ENCODE measurements around the gene PTH1R. TPM values are rescaled to one million over a fixed set of nuclear protein-coding genes. Genes with fewer than 3 reads are reported as not detected.

Gene PTH1R
- polyA plus RNA-seq, 3 donors = not detected

- WGBS (ENCODE audit: insufficient coverage) = 38% methylated on average over 5 of the region's 6 CpGs
- H3K36me3 Mint-ChIP-seq = peaks cover 56 to 62% of the 10 kb centered on the region in 2 donors
- Histone ChIP-seq H3K27me3 (ENCODE audit: control insufficient read depth in 2 of 2, insufficient read depth in 2 of 2, low read length in 2 of 2) (no peaks in the 10 kb centered on the region), H3K4me2 (replicated peaks; ENCODE audit: extremely low read depth, low read length, poor library complexity, severe bottlenecking) (peak overlapping the region; percentile 71), H3K36me3 (replicated peaks in 1 of 2; ENCODE audit: control insufficient read depth in 1 of 2, insufficient read depth in 2 of 2, low read length in 2 of 2) (peaks cover 48 to 51% of the 10 kb centered on the region in 2 donors), H3K9me3 (replicated peaks in 1 of 2; ENCODE audit: control insufficient read depth in 1 of 2, insufficient read depth in 1 of 2, low read length in 2 of 2) (no peaks in the 10 kb centered on the region), H3K4me3 (replicated peaks in 1 of 3; ENCODE audit: low read depth in 2 of 3, low read length in 3 of 3) (peak overlapping the region in 1 of 3 experiments; percentile 67), H3K4me1 (ENCODE audit: control insufficient read depth in 1 of 2, insufficient read depth in 2 of 2, low read length in 2 of 2) (peaks cover 61 to 72% of the 10 kb centered on the region in 2 donors), H3K9ac (ENCODE audit: insufficient read depth, low read length, poor library complexity, severe bottlenecking) (peak overlapping the region; percentile 54), H4K20me1 (ENCODE audit: insufficient read depth, low read length) (peaks cover 45% of the 10 kb centered on the region), H2AFZ (ENCODE audit: insufficient read depth, low read depth, low read length, poor library complexity, severe bottlenecking) (no peak overlapping the region), H3K27ac (ENCODE audit: low read depth in 1 of 2, low read length in 2 of 2) (peak overlapping the region; percentile 88 to 91), H3K79me2 (ENCODE audit: insufficient read depth, low read length) (peaks cover 73% of the 10 kb centered on the region)
- intact Hi-C loops (cut with micrococcal nuclease) = loop anchor here in 1 of 2 donors (5.0 kb wide), 2 partner anchors 41 to 61 kb away; no protein-coding TSS in a partner anchor
- H3K4me3 Mint-ChIP-seq = peak overlapping the region; percentile 32 to 63
- no peak for TF ChIP-seq CTCF (IDR thresholded peaks at IDR 0.05)
- H3K27me3 Mint-ChIP-seq (ENCODE audit: low read depth in 3 of 3) = no peaks in the 10 kb centered on the region
- peaks cover 0 to 7% (median 3%) of the 10 kb centered on the region in 7 donors for H3K9me3 Mint-ChIP-seq
- DNase-seq = peak in 2 of 3 donors; percentile 49 to 77
- peak overlapping the region; percentile 92 to 98 (median 97) for H3K27ac Mint-ChIP-seq
- peaks cover 63% of the 10 kb centered on the region for H3K4me1 Mint-ChIP-seq
These were observed 48.5 kb downstream of the PTH1R start for GRCh38 chr3:46926039-46926438.

DNA sequence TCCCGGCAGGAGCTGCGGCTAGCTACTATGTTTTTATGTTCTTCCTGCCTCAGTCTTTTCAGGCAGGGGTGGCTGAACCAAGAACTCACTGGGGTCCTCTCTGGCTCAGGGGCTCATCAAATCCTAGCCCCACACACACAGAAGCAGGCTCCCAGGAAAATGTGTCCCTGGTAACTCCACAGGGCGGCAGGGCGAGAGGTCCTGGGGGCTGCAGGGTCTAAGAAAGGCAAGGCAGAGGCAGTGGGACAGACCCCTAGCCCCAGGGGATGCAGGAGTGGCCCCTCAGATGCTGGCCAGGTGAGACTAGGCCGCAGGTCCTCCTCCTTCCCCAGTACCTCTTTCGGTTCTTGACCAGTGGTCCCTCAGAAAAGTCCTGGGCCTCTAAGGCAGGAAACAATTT lies 48.9 kb downstream of the PTH1R start:
- no peaks in the 10 kb centered on the region for H3K27me3 Mint-ChIP-seq (ENCODE audit: low read depth in 3 of 3)
- peak overlapping the region; percentile 88 to 91 for H3K27ac ChIP-seq (ENCODE audit: low read depth in 1 of 2, low read length in 2 of 2)
- H4K20me1 ChIP-seq (ENCODE audit: insufficient read depth, low read length) = peaks cover 41% of the 10 kb centered on the region
- intact Hi-C loops (cut with micrococcal nuclease) = loop anchor here in 1 of 2 donors (5.0 kb wide), 2 partner anchors 41 to 61 kb away; no protein-coding TSS in a partner anchor
- peak overlapping the region; percentile 54 for H3K9ac ChIP-seq (ENCODE audit: insufficient read depth, low read length, poor library complexity, severe bottlenecking)
- peaks cover 75% of the 10 kb centered on the region for H3K79me2 ChIP-seq (ENCODE audit: insufficient read depth, low read length)
- H3K9me3 ChIP-seq (replicated peaks in 1 of 2; ENCODE audit: control insufficient read depth in 1 of 2, insufficient read depth in 1 of 2, low read length in 2 of 2) = no peaks in the 10 kb centered on the region
- WGBS (ENCODE audit: insufficient coverage) = 30% methylated on average over 4 of the region's 6 CpGs
- peak overlapping the region in 2 of 3 experiments; percentile 4 to 67 for H3K4me3 ChIP-seq (replicated peaks in 1 of 3; ENCODE audit: low read depth in 2 of 3, low read length in 3 of 3)
- H3K4me2 ChIP-seq (replicated peaks; ENCODE audit: extremely low read depth, low read length, poor library complexity, severe bottlenecking) = peak overlapping the region; percentile 71
- peaks cover 53 to 58% of the 10 kb centered on the region in 2 donors for H3K36me3 Mint-ChIP-seq
- H3K27ac Mint-ChIP-seq = peak overlapping the region; percentile 92 to 98 (median 97)
- peaks cover 65 to 76% of the 10 kb centered on the region in 2 donors for H3K4me1 ChIP-seq (ENCODE audit: control insufficient read depth in 1 of 2, insufficient read depth in 2 of 2, low read length in 2 of 2)
- no peak for DNase-seq
- H3K4me3 Mint-ChIP-seq = peak overlapping the region; percentile 65 to 73
- TF ChIP-seq CTCF (IDR thresholded peaks at IDR 0.05) = no peak
- H3K36me3 ChIP-seq (replicated peaks in 1 of 2; ENCODE audit: control insufficient read depth in 1 of 2, insufficient read depth in 2 of 2, low read length in 2 of 2) = peaks cover 44 to 47% of the 10 kb centered on the region in 2 donors
- peaks cover 0 to 7% (median 3%) of the 10 kb centered on the region in 7 donors for H3K9me3 Mint-ChIP-seq
- no peak overlapping the region for H2AFZ ChIP-seq (ENCODE audit: insufficient read depth, low read depth, low read length, poor library complexity, severe bottlenecking)
- H3K27me3 ChIP-seq (ENCODE audit: control insufficient read depth in 2 of 2, insufficient read depth in 2 of 2, low read length in 2 of 2) = no peaks in the 10 kb centered on the region
- peaks cover 67% of the 10 kb centered on the region for H3K4me1 Mint-ChIP-seq
